HL-60/S4 (cell line): ENCODE measurements around the gene CES3.
"Not testable (repeated sequence)": the region's sequence is repeated elsewhere in the genome, so short reads cannot be mapped to it uniquely, and the experiment has no call there.

Experiments used
- in situ Hi-C: fragments of 300-500 bp; cut with MboI; formaldehyde crosslinking; loops from 2 replicates; pipeline ENCODE4 v1.14.3; 2022; ENCODE audit warnings: low sequenced_read_pairs

Gene CES3

DNA sequence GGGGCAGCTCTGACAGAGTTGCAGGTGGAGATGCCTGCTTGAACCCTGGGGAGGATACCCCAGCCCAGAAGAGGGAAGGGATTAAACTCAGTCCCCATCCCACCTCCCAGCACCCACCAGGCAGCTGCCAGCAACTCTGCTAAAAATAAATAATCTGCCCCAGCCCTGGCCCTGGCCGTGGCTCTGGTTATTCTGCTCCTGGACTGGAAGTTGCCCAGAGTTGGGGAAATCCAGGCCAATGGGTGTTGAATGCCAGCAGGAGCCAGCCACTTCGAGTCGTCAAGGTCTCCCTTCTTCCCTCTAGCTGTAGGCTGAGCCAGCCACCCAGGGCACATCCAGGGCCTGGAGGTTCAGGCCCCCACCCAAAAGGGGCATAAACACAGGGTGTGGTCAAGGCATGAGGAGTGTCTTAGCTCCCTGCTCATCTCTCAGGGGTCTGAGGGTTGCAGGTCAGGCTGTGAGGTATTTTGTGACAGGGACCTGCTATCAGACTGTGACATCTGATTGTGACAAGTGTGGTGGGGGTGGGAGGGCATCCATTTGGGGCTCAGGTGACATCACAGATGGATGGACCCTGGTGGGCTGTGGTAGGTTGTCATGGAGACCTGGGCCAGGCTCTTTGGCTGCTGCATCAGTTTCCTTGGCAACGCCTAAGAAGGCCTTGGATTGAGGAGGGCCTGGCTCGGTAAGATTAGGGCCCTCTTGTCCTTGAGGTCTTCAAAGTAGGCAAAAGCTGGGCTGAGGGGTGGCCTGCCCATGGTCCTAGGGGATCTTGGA, 34.7 kb upstream of the CES3 start:
- in situ Hi-C loops, result no loop called here

- in situ Hi-C loops, result no loop called here
Measured at GRCh38 chr16:66926961-66927436, 34.1 kb upstream of the CES3 start.

- in situ Hi-C loops, result no loop called here
Measured at GRCh38 chr16:66927918-66928649, 33.0 kb upstream of the CES3 start.

DNA sequence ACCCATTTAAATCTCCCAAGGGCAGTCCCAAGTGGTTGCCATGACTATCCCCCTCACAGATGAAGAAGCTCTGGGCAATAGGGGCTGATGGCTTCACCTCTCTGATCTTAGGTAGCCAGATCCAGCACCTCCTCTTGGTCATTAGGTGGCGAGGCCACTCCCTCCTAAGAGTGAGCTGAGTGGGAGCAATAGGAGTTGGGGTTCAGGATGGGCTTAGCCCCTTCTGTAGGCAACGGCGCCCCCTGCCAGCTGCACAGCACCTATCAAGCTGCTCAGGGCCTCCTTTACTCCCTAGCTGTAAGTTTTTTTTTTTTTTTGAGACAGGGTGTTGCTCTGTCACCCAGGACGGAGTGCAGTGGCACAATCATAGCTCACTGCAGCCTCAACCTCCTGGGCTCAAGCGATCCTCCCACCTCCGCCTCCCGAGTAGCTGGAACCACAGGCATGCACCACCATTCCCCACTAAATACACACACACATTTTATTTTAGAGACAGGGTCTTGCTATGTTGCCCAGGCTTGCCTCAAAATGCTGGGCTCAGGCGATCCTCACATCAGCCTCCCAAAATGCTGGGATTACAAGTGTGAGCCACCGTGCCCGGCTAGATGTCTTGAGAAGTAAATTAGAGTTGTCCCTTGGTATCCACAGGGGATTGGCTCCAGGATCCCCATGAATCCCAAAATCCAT, 32.2 kb upstream of the CES3 start:
- in situ Hi-C loops, result no loop called here

DNA sequence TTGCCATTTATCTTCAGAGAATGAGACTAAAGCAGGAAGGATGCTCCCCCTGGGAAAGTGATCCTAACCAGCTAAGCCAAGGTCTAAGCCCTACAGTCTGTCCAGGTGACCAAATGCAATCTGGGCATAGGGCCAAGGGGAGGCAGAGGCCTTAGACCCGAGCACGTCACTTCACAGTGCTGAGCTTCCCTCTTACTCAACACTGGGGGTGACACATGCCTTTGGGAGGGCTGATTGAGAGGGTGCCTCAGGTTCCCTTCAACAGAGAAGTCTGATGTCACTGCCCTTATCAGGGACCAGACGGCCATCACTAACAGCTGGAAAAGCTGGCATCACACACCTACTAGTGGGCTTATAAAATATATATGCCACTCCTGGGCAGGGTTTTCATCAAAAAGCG, 30.9 kb upstream of the CES3 start:
- in situ Hi-C loops, result no loop called here

GRCh38 chr16:66931665-66932064, 29.4 kb upstream of the CES3 start:
- in situ Hi-C loops, result no loop called here

DNA sequence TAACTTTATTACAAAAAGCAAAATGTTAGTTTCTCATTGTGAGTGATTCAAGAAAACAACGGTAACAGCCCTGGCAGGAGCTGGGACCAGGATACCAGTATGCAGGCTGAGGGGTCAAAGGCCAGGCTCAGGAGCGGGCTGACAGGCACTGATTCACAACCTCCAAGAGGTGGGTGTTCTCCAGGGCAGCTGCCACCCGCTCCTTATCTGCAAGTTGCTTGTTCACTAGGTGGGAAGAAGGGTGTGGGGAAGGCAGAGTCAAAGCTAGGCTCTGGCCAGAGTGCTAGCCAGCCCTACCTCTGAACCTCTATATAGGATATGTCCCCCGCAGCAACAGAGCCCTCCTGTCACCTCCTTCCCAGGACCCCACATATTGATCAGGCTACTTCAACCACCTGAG, 29.0 kb upstream of the CES3 start:
- in situ Hi-C loops, result no loop called here

DNA sequence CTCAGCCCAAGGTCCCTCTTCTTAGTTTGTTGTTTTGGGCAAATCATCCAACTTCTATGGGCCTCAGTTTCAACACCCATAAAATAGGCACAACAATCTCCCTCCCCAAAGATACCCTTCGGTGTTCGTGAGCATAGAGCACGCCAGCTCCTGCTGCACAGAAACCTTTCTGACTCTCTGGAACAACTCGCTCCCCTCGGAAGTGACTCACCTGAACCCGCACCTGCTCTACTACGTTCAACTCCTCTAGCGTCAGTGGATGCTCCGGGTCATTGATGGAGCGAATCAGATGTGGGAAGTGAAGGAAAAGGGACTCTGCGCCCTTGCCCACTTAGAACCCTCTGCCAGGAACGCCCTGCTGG, 27.3 kb upstream of the CES3 start:
- in situ Hi-C loops, result no loop called here

GRCh38 chr16:66934138-66934838, 26.8 kb upstream of the CES3 start, which contains the start of gene CIAO2B:
Gene CIAO2B (minus strand): TSS chr16:66934402. CDS start chr16:66934364, 38 bp downstream.
- in situ Hi-C loops, result no loop called here

- in situ Hi-C loops, result not testable (repeated sequence)
Measured at GRCh38 chr16:66934839-66935313, 26.2 kb upstream of the CES3 start.

DNA sequence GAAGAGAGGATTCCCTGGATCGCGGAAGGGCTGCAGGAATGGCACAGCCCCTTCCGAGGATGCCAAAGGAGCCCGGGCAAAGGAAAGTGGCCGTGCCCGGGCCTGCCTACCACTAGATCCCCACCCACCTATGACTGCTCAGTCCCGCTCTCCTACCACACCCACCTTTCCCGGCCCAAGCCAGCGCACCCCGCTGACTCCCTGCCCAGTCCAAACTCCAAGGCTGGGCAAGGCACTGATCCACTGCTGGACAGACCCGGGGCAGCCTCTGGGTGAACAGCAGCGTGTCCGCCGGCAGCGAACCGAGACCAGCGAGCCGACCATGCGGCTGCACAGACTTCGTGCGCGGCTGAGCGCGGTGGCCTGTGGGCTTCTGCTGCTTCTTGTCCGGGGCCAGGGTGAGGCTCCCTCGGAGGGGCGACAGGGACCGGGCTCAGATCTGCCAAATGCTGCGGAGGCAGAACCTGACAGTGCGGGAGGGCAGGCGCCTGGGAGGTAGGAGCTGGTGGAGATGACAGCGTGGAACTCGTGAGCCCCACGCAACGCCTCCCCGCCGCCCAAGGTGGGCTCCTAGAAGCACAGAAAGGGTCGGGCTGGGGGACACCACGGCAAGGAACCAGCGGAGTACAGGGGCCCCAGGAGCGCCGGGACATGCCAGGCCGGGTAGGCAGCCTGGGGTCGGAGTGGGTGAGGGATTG, 25.6 kb upstream of the CES3 start, which contains the start of gene CES2:
Gene CES2, plus strand, starts transcription at position 203 of the 698 bp plus-strand sequence. Its CDS starts 120 bp downstream, at position 323.
- in situ Hi-C loops, result no loop called here

- in situ Hi-C loops, result no loop called here
Measured at GRCh38 chr16:66936462-66936861, 24.6 kb upstream of the CES3 start.

GRCh38 chr16:66936889-66937554, 24.0 kb upstream of the CES3 start:
- in situ Hi-C loops, result no loop called here

DNA sequence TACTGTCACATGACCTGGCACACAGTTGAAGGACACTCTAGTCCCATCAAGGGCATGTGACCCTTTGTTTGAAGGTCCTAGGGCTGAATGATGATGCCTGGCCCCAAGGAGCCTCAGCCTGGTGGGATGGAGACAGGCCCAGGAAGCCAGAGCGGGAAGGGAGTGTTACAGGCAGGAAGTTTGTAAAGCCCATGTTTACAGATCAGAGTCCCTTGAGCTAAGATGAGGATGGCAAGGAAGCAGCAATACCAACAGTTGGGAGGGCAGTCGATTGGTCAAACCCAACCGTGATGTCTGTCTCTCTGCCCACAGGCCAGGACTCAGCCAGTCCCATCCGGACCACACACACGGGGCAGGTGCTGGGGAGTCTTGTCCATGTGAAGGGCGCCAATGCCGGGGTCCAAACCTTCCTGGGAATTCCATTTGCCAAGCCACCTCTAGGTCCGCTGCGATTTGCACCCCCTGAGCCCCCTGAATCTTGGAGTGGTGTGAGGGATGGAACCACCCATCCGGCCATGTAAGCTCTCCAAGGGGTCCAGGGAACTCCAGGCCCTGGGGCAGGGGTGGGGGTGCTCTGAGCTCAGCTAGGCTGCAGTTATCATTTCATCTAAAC, 23.2 kb upstream of the CES3 start:
- in situ Hi-C loops, result no loop called here

DNA sequence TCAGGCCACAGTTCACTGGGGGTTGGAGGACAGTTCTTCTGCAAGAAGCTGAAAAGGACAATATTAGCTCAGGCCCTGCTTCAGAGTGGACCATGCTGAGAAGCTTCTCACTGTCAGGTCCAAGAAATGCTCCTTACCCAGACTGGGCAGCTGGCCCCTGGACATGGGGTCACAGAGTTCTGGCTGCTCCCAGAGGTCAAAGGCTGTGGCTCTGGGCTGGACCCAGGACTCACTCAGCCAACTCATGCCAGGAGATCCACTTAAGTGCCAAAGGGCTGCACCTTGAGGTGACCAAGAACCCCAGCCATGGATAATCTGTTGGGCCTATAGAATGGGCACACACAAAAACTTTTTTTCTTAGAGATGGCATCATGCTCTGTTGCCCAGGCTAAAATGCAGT, 21.7 kb upstream of the CES3 start:
- in situ Hi-C loops, result no loop called here

DNA sequence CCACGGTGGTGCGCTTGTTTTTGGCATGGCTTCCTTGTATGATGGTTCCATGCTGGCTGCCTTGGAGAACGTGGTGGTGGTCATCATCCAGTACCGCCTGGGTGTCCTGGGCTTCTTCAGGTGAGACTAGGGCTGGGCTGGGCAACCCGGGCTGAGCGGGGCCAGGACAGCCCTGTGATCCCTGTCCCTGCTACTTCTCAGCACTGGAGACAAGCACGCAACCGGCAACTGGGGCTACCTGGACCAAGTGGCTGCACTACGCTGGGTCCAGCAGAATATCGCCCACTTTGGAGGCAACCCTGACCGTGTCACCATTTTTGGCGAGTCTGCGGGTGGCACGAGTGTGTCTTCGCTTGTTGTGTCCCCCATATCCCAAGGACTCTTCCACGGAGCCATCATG, 20.8 kb upstream of the CES3 start:
- in situ Hi-C loops, result no loop called here

- in situ Hi-C loops, result no loop called here
Measured at GRCh38 chr16:66942981-66943380, 18.1 kb upstream of the CES3 start.

DNA sequence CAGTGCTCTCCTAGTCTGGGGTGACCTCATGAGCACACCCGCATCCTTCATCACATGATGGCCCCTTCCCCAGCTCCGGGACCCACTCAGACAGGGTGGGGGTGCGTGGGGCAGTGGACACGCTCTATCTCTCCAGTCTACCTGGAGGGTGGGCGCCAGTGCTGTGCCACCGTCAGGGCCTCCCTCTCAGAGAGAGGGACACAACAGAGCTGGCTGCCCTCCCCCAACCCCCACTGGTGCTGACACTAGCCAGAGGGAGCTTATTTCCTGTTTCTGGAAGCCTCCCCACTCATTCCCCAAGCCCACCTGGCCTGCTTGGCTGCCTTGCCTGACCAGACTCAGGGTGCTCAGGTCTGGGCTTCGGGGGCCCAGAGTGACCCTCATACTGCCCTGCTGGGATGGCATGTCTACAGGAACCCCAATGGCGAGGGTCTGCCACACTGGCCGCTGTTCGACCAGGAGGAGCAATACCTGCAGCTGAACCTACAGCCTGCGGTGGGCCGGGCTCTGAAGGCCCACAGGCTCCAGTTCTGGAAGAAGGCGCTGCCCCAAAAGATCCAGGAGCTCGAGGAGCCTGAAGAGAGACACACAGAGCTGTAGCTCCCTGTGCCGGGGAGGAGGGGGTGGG, 17.5 kb upstream of the CES3 start:
- in situ Hi-C loops, result no loop called here

- in situ Hi-C loops, result no loop called here
Measured at GRCh38 chr16:66944054-66944441, 17.0 kb upstream of the CES3 start.
